Measurements from ENCODE around the gene SREBF1. TPM values are rescaled to one million over a fixed set of nuclear protein-coding genes. Genes with fewer than 3 reads are reported as not detected.

SREBF1 gene
- total and polyA plus RNA-seq, 10 of the 15 experiments (the other 5 are each of a cell fraction or from before 2014, with no cell fraction given): 1.4 to 84.6 (median 20.4) TPM

- TF ChIP-seq USF2 (IDR thresholded peaks at IDR 0.05; ENCODE audit: borderline replicate concordance, low read depth, low read length) (no peak; the same call in 1 of the 2 replicates), E2F8 (IDR thresholded peaks at IDR 0.05; ENCODE audit: low read depth, partially characterized antibody) (no peak), MAX (IDR thresholded peaks at IDR 0.05; ENCODE audit: low read depth, low read length) (no peak; the same call in 1 of the 2 replicates), ETV6 (conservative IDR thresholded peaks at IDR 0.05 in 1 of 2, IDR thresholded peaks at IDR 0.05 in 1 of 2; ENCODE audit: borderline replicate concordance in 1 of 2, low read depth in 1 of 2) (no peak), ZBED1 (IDR thresholded peaks at IDR 0.05; ENCODE audit: borderline replicate concordance) (no peak), NFYB (IDR thresholded peaks at IDR 0.05; ENCODE audit: insufficient read depth, low read depth, low read length) (no peak), CBX5 (IDR thresholded peaks at IDR 0.05; ENCODE audit: low read depth) (no peak), CHD2 (IDR thresholded peaks at IDR 0.05; ENCODE audit: borderline replicate concordance, low read depth, low read length) (no peak), SKIL (IDR thresholded peaks at IDR 0.05; ENCODE audit: low read depth, poor library complexity, severe bottlenecking) (peak; percentile 71), ZZZ3 (IDR thresholded peaks at IDR 0.05; ENCODE audit: control insufficient read depth, insufficient read length, low read depth) (no peak), ASH2L (IDR thresholded peaks at IDR 0.05; ENCODE audit: borderline replicate concordance, low read depth) (no peak), CHD1 (IDR thresholded peaks at IDR 0.05; ENCODE audit: low read depth, low read length) (no peak), E2F4 (IDR thresholded peaks at IDR 0.05; ENCODE audit: low read depth, low read length) (no peak), NR2F1 (conservative IDR thresholded peaks at IDR 0.05) (no peak), RELB (IDR thresholded peaks at IDR 0.05; ENCODE audit: low read depth) (no peak), FOXK2 (IDR thresholded peaks at IDR 0.05) (no peak), EED (IDR thresholded peaks at IDR 0.05; ENCODE audit: low read depth) (peak; percentile 27; the same call in 1 of the 2 replicates), IRF5 (IDR thresholded peaks at IDR 0.05; ENCODE audit: borderline replicate concordance) (no peak), HDGF (IDR thresholded peaks at IDR 0.05) (no peak), BHLHE40 (IDR thresholded peaks at IDR 0.05; ENCODE audit: borderline replicate concordance in 1 of 2, low read depth in 2 of 2, low read length in 1 of 2) (peak in 1 of 2 experiments; percentile 35; a peak in 1 of 4 replicates)
Measured at GRCh38 chr17:17819561-17819995, 17.2 kb downstream of the SREBF1 start (continued).

All from GM12878 (cell line).